HG02571 (cell line): ENCODE measurements around the gene UST.
"Not testable (repeated sequence)": the region's sequence is repeated elsewhere in the genome, so short reads cannot be mapped to it uniquely, and the experiment has no call there.

Experiments
- ATAC-seq: cut with Tn5 transposase; IDR thresholded peaks from one replicate; pipeline ENCODE4 v1.9.1; 2021; ENCODE audit warnings: mild to moderate bottlenecking, moderate library complexity; ENCODE audit not compliant: unreplicated experiment

Gene UST

GRCh38 chr6:149103950-149104349 lies 357.1 kb downstream of the UST start:
- ATAC-seq, result not testable (repeated sequence)

GRCh38 chr6:149107520-149107919 lies 360.7 kb downstream of the UST start:
- ATAC-seq, result no peak

DNA sequence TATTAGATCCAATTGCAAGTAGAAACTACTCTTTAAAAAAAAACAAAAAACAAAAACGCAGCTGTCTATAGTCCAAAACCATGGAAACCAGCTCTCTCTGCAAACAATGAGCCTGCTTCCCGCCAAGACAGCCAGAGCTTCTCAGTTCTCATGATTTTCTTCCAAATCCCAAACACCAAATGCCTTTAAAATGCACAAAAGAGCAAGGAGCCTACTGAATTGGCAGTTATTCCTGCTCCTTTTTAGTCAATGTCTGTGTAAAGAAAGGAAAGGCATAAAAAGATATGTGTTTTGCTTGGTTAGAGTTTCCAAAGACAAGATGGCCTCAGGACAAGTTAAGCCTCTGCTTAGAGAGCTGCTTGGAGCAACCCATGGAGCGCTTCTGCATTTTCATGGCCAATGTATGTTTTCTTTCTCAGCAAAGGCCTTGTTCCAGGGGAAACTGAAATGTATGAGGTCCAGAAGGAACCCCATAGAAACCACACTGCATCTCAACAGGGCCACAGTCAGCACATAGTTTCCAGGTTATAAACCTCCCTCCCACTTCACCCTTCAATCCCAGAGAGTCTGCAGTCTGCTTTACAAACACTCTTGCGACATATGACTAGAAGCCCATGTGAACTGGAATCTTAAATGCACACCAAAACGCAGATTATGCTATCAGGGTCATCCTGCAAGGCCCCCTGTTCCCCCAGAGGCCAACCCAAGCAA lies 361.4 kb downstream of the UST start:
- no peak for ATAC-seq

DNA sequence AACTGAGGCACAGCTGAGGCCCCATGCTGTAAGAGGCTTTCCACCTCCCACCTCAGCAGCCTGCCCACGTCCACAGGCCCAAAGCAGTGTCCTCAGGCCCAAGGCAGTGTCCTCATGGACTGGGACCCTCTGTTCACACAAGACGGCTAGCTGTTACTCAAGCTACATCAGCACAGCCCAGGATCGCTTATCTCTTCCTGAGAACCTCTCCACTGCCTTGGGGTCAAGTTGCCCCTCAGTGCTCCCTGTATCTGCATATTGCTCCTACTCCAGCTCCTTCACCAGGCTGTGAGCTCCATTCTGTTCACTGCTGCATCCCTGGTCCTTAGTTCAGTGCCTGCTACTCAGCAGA lies 361.9 kb downstream of the UST start:
- no peak for ATAC-seq

- ATAC-seq, result no peak
Measured at GRCh38 chr6:149109397-149110070, 362.7 kb downstream of the UST start.

GRCh38 chr6:149111556-149112115 lies 364.8 kb downstream of the UST start:
- ATAC-seq, result no peak

- ATAC-seq, result peak; percentile 45
Measured at GRCh38 chr6:149112976-149113375, 366.1 kb downstream of the UST start.

DNA sequence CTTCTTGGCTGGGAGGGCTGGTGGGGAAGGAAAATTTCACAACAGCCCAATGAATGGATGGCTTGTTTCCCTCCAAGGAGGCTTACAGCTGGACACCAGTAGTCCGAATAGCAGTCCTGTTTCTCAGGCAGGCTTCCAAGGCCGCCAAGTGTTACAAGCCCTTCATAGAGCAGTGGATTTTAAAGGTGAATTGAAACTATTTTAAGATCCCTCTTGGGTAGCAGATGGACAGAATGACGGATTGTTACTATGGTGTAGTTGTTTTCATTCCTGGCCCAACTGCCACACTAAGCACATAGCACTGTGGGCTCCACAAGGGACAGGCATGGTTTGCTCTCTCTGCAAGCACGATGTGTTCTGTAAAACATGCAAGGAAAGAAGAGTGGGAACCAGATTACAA lies 367.3 kb downstream of the UST start:
- no peak for ATAC-seq

DNA sequence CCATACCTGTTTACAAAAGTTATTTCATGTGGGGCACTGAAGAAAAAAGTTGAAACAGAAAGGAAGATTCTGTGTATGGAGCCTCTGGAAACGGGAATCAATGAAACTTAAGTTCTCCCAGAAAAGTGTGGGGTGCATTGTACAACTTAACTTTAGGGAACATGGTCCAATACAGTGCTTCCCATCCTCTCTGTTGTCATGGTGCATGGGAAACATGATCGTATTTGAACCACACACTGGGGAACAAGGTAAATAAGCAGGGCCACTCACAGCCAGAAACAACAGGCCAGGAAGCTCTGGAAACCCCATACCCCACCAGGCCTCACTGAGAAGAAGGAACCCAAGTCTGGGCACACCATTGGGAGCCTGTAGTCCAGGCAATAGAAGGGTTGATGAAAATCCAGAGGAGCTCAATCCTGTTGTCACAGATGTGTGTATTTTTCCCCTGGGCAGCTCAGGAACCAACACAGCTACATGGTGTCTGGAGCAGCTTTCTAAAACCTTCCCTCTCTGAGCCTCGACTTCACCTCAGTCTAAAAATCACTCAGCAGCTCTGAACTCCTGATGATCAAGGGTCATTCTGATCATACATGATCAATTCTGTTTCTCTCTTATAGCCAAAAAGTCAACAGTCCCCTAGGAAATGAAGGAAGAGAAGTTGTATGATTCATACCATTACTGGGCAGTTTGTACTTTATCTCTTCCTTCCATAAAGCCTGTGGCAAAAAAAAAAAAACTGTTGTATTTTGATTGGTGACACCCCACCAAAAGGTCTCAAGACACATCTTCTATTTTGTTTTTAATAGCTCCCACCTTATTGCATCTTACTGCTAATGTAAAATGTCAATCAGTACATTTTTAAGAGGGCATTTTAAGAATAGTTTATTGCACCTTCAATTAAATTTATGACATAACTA lies 372.2 kb downstream of the UST start:
- no peak for ATAC-seq

GRCh38 chr6:149122850-149123821 lies 376.3 kb downstream of the UST start:
- ATAC-seq, result no peak

DNA sequence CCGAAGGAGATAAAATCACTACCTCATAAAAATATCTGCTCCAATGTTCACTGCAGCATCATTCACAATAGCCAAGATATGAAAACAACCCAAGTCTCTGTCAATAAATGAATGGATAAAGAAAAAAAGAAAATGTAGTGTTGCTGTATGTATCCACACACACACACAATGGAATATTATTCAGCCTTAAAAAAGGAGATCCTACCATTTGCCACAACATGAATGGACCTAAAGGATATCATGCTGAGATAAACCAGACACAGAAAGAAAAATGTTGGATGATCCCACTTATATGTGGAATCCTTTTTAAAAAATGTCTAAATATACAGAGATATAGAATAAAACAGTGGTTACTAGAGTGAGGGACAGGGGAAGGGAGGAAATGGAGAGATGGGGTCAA lies 378.5 kb downstream of the UST start:
- no peak for ATAC-seq
